Fibroblast of villous mesenchyme (primary cell): ENCODE measurements around the gene FAF2. TPM values are rescaled to one million over a fixed set of nuclear protein-coding genes. Genes with fewer than 3 reads are reported as not detected.

ENCODE experiments used
- DNase-seq: peaks from one replicate; pipeline ENCODE4 v3.0.0-alpha.2; 2010; ENCODE audit warnings: low read depth
- H3K4me3 ChIP-seq: 2 replicates; pipeline ENCODE4 v1.5.1; 2011; ENCODE audit warnings: low read depth, mild to moderate bottlenecking, low read length
- CTCF ChIP-seq: IDR thresholded peaks from 2 replicates; pipeline ENCODE4 v1.5.1; 2012; ENCODE audit warnings: low read depth, mild to moderate bottlenecking, low read length; ENCODE audit not compliant: insufficient read depth
- total RNA-seq: library from RNA; depleted of rRNA; stranded (reverse); fragments of >200 nt; gene quantifications from 2 replicates; pipeline ENCODE4 v1.2.3, GENCODE V29; 2012

The FAF2 gene
- total RNA-seq, 1 donor: 59.2 TPM

- DNase-seq: no peak
- TF ChIP-seq CTCF: no peak
- no peak overlapping the region for H3K4me3 ChIP-seq
These were observed 34.4 kb upstream of the FAF2 start for GRCh38 chr5:176413709-176414191.

- H3K4me3 ChIP-seq: no peak overlapping the region
- DNase-seq: no peak
- TF ChIP-seq CTCF: no peak
These were observed 33.5 kb upstream of the FAF2 start for GRCh38 chr5:176414704-176415103.

- DNase-seq: no peak
- peak overlapping the region; percentile 84 for H3K4me3 ChIP-seq
- TF ChIP-seq CTCF: no peak
These were observed 32.8 kb upstream of the FAF2 start for GRCh38 chr5:176415240-176415951.

- H3K4me3 ChIP-seq: peak within 1 kb of the TSS; percentile 84
- DNase-seq: peak; percentile 86
- peak; percentile 43 for TF ChIP-seq CTCF
These were observed 31.9 kb upstream of the FAF2 start, which contains the start of gene CLTB for GRCh38 chr5:176415952-176416924. TSS of gene CLTB (minus strand) at chr5:176416539. CDS start at chr5:176416363, 176 bp downstream.

GRCh38 chr5:176416965-176417364 is 31.2 kb upstream of the FAF2 start:
- no peak for TF ChIP-seq CTCF
- H3K4me3 ChIP-seq: no peak overlapping the region
- no peak for DNase-seq

GRCh38 chr5:176418251-176418650 is 29.9 kb upstream of the FAF2 start:
- no peak for TF ChIP-seq CTCF
- no peak for DNase-seq
- no peak overlapping the region for H3K4me3 ChIP-seq
